GM19023 (cell line): ENCODE results near the gene STK10.
"Not testable (repeated sequence)": the region's sequence is repeated elsewhere in the genome, so short reads cannot be mapped to it uniquely, and the experiment has no call there.

Experiments used
- ATAC-seq: cut with Tn5 transposase; IDR thresholded peaks from one replicate; pipeline ENCODE4 v1.9.1; 2021; ENCODE audit warnings: mild to moderate bottlenecking, moderate library complexity; ENCODE audit not compliant: unreplicated experiment

The STK10 gene

DNA sequence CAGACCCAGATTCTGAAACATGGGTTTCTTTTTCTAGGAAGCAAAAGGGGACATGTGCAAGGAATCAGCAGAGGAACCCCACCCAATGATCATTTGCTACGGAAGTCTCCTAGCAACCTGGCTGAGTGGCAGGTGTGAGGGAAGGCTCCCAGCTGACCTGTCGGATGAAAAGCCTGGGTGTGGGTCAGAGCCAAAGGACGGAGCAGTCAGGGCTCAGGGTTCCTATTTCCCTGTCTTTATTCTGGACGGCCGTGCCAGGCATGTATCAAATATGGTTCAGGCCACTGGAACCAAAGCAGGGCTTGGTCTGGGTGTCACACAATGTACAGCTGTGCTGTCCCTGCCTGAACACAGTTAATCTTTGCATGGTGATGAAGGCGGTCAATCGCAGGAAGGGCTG is 20.1 kb downstream of the STK10 start:
- ATAC-seq: no peak

DNA sequence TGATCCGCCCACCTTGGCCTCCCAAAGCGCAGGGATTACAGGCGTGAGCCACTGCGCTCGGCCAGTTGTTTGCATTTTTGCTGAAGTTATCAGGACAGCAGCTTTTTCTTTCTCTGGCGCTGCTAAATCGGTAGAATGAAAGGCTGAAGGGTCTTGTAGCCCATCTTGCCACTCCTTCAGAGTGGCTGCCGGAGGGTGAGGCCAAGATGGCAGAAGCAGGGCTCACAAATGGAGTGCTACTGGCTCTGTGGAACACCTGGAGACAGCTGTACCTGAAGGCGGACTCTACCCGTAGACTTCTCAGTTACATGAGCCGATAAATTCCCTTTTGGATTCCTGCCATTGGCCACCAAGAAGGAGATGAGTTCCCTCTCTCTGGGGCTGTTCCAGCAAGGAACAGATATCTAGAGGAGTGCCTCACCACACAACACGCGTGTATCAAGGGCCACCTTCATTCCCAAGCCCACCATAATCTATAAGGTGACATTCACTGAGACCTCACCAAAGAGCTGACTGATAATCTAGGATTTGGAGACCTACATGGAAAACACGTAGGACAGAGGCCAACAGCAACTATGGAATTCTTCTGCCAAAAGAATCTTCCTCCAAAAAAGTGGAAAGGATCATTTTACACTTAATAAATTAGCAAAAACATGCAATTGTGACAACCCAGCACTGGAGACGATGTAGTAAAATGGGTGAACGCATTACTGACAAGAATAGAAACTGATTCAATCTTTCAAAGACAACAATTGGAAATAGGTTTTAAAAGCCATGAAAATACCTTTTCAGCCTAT is 21.8 kb downstream of the STK10 start:
- ATAC-seq: no peak

DNA sequence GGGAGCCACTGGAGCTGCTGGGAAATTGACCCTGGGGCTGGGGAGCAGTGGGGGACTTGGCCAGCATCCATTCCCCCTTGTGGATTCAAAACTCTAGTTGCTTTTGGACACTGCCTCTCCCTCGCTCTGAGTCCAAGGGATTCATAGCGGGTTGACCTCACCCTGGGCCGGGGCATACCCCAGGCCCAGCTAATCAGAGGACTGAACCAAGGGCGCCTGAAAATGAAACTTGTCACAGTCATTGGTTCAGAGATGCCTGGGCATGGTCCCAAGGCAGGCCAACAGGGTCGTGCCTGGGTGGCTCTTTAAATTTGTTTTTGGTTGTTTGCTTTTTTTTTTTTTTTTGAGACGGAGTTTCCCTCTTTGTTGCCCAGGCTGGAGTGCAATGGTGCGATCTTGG is 22.6 kb downstream of the STK10 start:
- ATAC-seq: no peak

DNA sequence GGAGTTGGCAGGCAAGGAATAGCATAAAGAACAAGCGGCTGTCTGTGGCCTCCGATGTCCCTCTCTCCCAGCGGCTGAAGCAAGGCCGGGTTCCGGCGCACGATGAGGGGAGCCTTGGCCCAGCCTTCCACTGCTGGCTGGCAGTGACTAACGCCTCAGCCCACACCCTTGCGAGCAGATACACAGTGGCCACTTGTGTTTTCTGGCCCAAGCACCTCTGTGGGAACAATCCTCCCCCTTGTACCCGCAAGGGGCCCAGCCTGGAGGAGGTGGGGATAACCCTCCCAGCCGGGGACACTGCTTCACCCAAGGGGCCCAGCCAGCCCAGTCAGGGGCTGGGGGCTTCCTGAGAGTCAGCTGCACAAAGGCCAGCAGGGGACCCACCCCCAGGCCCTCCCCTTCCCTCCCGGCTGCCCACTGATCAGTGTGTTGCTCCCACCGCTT is 23.2 kb downstream of the STK10 start:
- ATAC-seq: no peak

DNA sequence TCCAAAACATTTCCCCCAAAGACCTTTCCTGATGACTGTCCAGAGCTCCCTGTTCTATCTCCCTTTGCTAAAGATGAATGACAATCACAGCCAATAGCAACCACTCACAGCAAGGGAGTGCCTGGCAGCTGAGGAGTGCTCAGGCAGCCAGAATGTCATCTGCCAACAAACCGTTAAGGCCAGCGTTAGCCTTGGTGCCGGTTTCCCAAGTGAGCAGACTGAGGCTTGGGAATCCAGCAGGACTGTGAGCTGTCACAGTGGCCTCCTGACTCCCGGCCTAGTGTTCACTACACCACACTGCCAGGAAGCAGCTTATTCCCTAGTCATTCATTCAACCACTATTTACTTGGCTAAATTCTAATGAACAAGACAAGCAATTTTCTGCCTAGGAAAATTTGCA is 24.7 kb downstream of the STK10 start:
- no peak for ATAC-seq

DNA sequence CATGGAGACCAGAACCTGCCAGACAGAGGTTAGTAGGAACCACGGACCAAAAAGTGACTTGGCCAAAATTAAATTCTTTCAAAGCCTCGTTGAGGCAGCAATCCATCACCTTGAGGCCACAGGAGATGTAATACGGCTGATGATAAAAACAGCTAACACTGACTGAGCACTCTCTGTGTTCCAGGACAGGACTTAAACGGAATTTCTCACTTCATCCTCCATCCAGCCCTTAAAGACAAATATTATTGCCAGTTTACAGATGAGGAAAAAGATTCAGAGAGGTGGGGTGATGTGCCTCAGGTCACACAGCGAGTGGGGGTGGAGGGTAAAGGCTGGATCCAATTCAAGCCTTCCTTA is 25.1 kb downstream of the STK10 start:
- ATAC-seq: no peak

DNA sequence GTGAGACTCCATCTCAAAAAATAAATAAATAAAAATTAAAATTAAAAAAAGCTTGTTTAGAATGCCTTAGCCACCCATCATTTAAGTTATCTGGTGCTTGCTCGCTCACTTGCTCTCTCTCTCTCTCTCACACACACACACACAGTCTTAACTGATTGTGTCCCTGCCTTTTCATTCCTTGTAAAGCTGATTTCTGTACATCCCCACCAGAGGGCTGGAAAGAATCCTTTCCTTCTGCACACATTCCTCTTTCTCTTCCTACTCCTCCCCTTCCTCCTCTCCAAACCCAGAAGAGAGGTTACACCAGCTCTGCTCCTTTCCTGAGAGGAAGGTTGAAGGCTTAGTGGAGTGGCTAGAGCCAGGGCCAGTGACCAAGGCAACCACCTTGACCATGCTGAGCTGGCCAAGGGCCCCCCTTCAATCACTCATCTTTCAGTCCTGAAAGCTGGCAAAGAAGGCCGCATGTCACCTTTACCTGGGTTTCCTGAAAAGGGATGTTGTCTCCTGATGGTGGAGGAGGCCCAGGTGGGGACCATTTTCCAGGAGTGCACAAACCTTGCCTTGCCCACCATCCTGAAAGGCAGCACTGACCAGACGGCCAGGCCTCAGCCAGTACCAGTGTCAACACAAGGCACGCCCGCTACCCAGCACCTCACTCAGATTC is 25.6 kb downstream of the STK10 start:
- ATAC-seq: no peak

DNA sequence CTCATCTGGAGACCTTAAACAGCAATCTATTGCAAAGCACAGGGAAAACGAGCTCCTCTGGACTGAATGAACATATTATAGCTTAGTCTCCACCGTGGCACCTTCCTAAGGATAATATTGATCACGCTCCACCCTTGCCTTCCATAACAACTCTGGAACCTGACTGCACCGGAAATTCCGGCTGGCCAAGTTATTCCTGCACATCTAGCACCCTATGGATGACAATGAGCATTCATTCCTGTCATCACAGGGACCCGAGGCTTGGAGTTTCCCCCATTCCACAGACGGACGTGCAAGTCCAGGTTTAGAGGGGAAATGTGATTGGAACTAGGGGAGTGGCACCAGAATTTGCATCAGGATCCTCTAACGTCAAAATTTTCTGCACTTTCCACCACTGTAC is 27.5 kb downstream of the STK10 start:
- ATAC-seq: no peak

DNA sequence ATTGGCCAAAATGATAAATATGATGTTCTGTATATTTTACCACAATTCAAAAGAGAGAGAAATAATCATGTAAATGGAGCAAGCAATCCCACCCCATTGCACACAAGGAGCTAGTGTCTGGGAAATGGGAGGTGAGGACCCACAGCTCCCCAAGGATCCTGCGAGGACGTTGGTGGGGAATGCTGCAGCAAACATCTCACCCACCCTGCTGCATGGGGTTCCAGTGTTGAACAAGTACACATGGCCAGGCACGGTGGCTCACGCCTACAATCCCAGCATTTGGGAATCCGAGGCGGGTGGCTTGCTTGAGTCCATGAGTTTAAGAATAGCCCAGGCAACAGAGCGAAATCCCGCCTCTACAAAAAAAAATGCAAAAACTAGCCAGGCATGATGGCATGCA is 29.0 kb downstream of the STK10 start:
- no peak for ATAC-seq

DNA sequence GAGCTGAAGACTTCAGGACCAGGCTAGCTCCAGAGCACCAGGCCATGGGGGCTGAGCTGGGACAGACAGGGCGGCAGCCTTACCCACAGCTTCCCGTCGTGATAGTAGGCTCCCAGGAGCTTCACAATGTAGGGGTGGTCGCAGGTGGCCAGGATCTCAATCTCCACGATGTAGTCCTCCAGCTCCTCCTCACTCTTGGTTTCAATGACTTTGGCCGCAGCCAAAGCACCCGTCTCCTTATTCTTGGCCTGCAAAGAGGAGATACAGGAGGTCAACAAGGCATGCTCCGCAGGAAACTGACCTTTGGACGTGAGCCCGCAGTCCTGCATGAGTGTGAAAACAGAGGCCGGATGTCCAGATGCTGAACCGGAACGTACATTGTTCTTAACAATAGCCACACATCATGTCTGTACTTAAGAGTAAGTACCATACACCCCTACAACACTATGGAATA is 31.5 kb downstream of the STK10 start:
- no peak for ATAC-seq

DNA sequence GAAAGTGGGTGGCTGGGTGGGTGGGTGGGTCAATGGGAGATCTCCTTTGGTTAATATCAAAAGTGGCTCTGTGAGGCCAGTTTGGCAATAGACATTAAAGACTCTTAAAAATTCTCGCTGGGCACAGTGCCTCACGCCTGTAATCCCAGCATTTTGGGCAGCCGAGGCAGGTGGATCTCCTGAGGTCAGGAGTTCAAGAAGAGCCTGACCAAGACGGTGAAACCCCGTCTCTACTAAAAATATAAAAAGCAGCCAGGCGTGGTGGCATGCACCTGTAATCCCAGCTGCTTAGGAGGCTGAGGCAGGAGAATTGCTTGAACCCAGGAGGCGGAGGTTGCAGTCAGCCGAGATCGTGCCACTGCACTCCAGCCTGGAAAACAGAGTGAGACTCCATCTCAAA is 32.9 kb downstream of the STK10 start:
- not testable (repeated sequence) for ATAC-seq

DNA sequence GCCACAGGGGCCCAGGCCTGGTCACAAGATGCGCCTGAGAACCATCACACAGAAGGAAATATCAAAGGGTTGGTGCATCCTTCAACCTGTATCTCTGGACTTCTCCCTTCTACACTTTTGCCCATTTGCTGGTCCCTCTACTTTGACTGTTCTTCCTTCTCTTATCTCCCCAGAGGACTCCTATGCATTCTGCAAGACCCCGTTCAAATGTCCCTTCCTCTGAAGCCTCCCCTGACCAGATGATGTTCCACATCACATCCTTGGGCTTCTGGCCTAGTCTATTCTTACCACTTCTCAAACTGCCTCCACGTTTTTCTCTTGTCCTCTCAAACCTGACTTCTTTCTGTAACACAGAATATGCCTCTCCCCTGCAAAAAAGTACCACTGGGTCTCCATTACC is 34.3 kb downstream of the STK10 start:
- ATAC-seq: no peak

DNA sequence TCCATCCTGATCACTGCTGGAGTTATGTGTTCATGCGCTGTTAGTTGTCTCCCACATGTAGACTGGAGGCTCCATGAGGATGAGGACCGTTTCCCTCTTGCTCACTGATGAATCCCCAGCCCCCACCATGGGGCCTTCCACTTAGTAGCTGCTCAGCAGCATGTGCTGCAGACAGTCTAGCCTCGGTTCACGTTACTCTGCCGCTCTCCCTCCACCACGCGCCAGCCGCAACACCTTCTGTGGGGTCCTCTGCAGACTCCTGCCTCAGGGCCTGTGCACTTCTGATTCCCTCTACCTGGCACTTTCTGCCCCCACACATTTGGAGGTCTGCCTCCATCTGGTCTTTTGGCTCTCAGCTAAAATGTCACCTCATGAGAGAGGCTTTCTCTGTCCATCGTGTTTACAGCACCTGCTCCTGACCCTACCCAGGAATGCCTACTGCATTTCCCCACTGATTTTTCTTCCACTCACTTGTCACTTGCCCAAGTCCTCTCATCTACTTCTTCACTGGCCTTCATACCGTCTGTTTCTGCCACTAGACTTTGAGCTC is 36.3 kb downstream of the STK10 start:
- ATAC-seq: no peak

DNA sequence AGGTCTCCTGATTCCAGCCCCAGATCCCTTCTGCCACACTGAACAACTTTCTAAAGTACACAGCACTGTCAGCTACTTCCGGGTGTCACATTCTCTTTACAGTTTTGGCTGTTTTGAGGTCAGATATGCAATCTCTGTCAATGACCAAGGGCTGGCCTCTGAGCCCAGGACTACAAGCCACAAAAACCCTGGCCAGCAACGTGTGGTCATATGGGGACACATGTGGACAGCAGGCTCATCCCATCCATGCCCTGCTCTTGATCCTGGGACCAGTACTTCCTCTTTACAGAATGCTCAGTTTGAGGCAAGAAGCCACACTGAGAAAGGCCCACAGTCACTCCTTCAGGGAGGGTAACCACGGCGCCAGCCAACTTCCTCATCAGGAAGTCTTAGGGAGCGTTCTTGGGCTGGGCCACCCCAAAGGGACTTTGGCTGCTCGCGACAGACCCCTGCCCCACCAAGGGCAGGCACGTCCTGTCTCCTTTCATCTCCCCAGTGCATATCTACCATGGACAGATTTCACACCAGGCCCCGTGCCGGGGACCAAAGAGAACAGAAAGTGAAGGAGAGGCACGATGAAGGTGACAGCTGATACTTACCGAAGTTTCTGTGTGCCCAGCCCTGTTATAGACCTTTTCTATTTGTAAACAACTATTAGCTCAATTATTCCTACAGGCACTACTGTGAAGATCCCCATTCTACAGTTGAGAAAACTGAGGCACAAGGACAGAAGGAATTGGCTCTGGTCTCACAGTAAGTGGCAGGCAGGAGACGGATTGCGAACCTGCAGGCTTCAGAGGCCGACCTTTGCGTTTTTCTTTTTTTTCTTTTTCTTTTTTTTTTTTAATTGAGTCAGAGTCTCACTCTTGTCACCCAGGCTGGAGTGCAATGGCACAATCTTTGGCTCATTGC is 37.3 kb downstream of the STK10 start:
- peak; percentile 64 for ATAC-seq

DNA sequence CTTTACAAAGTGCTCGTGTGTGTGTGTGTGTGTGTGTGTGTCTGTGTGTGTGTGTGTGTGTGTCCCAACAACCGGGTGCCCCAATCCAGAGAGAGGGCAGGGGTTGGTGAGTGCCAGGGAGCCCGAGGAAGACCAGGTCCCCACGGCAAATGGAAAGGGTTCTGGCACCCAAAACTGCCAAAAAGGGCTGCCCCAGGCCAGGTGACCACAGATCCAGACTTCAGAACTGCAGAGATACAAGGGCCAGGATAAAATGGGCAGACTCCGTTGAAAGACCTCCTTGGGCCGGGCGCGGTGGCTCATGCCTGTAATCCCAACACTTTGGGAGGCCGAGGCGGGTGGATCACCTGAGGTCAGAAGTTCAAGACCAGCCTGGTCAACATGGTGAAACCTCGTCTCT is 38.5 kb downstream of the STK10 start:
- not testable (repeated sequence) for ATAC-seq

DNA sequence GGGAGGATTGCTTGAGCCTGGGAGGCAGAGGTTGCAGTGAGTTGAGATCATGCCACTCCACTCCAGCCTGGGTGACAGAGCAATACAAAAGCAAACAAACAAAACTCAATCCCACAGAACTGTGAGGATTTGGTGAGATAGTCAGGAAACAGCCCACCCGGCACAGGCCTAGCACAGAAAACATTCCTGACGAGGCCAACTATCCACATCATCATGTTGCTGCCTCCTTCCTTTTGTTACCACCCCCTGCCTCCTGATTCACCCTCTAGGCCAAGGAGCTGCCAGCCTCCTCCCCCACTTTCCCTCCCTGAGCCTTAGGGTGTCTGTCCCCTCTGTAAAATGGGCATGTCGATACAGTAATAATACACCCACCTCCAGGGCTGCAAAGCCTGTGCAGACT is 39.0 kb downstream of the STK10 start:
- ATAC-seq: no peak

DNA sequence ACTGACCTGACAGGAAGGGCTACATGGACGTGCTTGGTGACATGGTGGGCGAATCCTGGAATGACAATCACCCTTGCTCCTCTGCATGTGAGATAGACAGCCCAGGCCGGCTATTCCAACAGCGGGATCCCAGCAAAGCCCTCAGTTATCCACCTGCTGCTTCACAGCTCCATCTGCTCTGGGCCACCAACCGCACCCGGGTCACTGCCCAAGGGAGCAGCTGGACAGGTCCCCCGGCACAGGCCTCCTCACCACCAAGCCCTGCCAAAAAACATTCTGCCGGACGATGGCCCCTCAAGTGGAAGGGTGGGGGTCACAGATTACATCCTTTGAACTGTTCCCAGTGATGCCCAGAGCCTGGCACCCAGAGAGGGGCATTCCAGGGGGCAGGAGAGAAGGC is 39.6 kb downstream of the STK10 start:
- no peak for ATAC-seq

DNA sequence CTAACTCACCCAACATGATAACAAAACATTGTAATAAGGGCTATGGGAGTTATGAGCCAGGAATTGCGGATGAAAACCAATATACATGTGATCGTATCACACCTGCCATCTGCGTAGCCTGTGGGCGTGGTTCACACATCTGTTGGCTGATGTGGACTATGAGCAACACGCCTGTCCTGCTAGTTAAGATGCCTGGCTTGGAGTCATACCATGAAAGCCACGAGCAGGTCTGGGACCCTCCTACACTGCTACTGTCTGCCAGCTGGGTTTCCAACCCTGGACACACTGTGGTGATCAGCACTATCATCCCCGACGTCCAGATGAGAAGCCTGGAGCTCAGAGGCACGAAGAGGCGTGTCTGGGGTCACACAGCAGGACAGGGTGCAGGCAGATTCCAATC is 40.2 kb downstream of the STK10 start:
- ATAC-seq: no peak

DNA sequence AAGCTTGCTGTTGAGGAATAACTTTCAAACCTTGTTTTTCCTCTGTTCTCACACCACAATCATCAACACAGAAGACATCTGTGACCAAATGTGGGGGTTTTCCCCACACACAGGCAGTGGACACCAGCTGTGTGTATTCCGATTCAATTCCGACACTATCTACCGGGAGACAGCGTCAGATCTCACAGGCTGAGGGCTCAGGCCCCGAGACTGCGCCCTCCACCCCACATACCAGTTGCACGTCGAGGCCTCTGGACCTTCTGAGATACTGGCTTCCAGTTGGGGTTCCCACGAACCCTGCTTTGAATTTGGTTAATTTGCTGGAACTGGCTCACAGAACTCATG is 41.3 kb downstream of the STK10 start:
- ATAC-seq: no peak

DNA sequence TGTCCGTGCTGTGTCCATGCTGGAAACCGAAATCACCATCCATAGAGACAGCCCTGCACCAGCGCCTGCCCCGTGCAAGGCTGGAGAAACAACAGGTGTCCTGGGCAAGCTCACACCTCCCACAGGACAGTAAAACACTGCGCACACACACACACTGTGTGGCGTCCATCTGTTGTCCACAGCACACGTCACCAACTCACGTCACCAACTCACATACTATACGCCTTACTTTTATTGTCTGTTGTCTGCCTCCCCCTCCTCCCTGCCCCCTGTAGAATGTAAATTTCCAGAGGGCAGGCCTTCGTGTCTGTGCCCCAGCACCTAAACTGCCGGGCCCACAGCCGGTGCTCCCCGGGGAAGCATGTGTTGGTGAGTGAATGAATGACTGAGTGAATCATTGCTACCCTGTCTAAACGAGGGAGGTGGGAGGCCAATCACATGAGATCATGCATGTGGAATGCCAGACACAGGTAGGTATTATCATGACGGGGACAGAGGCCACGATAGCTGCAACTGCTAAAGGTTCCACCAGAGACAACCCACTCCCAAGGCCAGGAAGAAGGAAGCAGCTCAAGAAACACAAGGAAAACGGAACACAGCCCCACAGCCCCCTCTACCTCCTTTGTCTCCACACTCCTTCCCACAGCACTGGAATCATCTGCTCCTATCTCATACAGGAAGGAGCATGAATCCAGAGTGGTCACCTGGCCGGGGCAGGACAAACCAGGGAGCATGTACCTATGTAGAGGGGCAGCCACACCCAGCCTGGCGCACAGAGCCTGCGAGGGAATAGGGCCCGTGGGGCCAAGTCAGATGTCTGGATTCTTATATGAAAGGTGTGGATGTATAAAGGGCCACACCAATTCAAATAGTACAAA is 41.9 kb downstream of the STK10 start:
- no peak for ATAC-seq
